Measurements from ENCODE around the gene TRPV6. TPM values are rescaled to one million over a fixed set of nuclear protein-coding genes. Genes with fewer than 3 reads are reported as not detected.

Gene TRPV6
- total RNA-seq, 2 experiments from 2014 or later, result not detected

GRCh38 chr7:142862786-142863400 is 22.7 kb downstream of the TRPV6 start:
- POLR2A ChIA-PET, result no interaction called here
- Mint-ChIP-seq H3K4me1 (ENCODE audit: low read depth) (no peaks in the 10 kb centered on the region), H3K9me3 (no peaks in the 10 kb centered on the region), H3K4me3 (no peak overlapping the region), H3K36me3 (ENCODE audit: low read depth) (no peaks in the 10 kb centered on the region), H3K27me3 (no peaks in the 10 kb centered on the region), H3K27ac (no peak overlapping the region)
- no peak for TF ChIP-seq CTCF (IDR thresholded peaks at IDR 0.05)
- CTCF ChIA-PET, result interaction anchor here (1.0 to 3.3 kb wide), 5 partner anchors 9 to 353 kb away, joined by 3 to 20 read pairs (median 6); no protein-coding TSS in a partner anchor
- intact Hi-C loops (cut with micrococcal nuclease), result no loop called here
- ATAC-seq (no peak), DNase-seq (no peak)

GRCh38 chr7:142862351-142862750 is 23.2 kb downstream of the TRPV6 start:
- H3K9me3 Mint-ChIP-seq, result no peaks in the 10 kb centered on the region
- no peaks in the 10 kb centered on the region for H3K4me1 Mint-ChIP-seq (ENCODE audit: low read depth)
- H3K27me3 Mint-ChIP-seq, result no peaks in the 10 kb centered on the region
- ATAC-seq, result no peak
- CTCF ChIA-PET, result interaction anchor here (2.6 to 2.9 kb wide), 2 partner anchors 11 to 141 kb away, joined by 6 to 20 read pairs; no protein-coding TSS in a partner anchor
- no peak for DNase-seq
- no peaks in the 10 kb centered on the region for H3K36me3 Mint-ChIP-seq (ENCODE audit: low read depth)
- no peak overlapping the region for H3K4me3 Mint-ChIP-seq
- no peak overlapping the region for H3K27ac Mint-ChIP-seq
- POLR2A ChIA-PET, result no interaction called here
- TF ChIP-seq CTCF (IDR thresholded peaks at IDR 0.05), result no peak
- intact Hi-C loops (cut with micrococcal nuclease), result no loop called here

GRCh38 chr7:142860968-142861367 is 24.6 kb downstream of the TRPV6 start:
- H3K27ac Mint-ChIP-seq, result no peak overlapping the region
- CTCF ChIA-PET, result interaction anchor here (0.7 to 2.9 kb wide), 3 partner anchors 12 to 383 kb away, joined by 3 to 20 read pairs (median 6); no protein-coding TSS in a partner anchor

GRCh38 chr7:142859829-142860228 is 25.7 kb downstream of the TRPV6 start:
- H3K27ac Mint-ChIP-seq, result no peak overlapping the region
- DNase-seq (no peak), ATAC-seq (no peak)
- ChIA-PET CTCF (interaction anchor here (0.9 to 2.9 kb wide), 4 partner anchors 13 to 559 kb away, joined by 3 to 20 read pairs (median 3); no protein-coding TSS in a partner anchor), POLR2A (no interaction called here)
- no peaks in the 10 kb centered on the region for H3K9me3 Mint-ChIP-seq
- peaks cover 3% of the 10 kb centered on the region for H3K4me1 Mint-ChIP-seq (ENCODE audit: low read depth)
- TF ChIP-seq CTCF (IDR thresholded peaks at IDR 0.05), result no peak
- no peaks in the 10 kb centered on the region for H3K36me3 Mint-ChIP-seq (ENCODE audit: low read depth)
- intact Hi-C loops (cut with micrococcal nuclease), result no loop called here
- H3K27me3 Mint-ChIP-seq, result no peaks in the 10 kb centered on the region
- no peak overlapping the region for H3K4me3 Mint-ChIP-seq

More at GRCh38 chr7:142860968-142861367, 24.6 kb downstream of the TRPV6 start:
- Mint-ChIP-seq H3K9me3 (no peaks in the 10 kb centered on the region), H3K27me3 (no peaks in the 10 kb centered on the region), H3K4me3 (no peak overlapping the region), H3K36me3 (ENCODE audit: low read depth) (no peaks in the 10 kb centered on the region), H3K4me1 (ENCODE audit: low read depth) (peaks cover 3% of the 10 kb centered on the region)
- ATAC-seq (no peak), DNase-seq (no peak)
- intact Hi-C loops (cut with micrococcal nuclease), result no loop called here
- POLR2A ChIA-PET, result interaction anchor here (0.6 kb wide), 2 partner anchors 37 to 1396 kb away, joined by 3 read pairs; no protein-coding TSS in a partner anchor
- TF ChIP-seq CTCF (IDR thresholded peaks at IDR 0.05), result no peak

GRCh38 chr7:142859411-142859810 is 26.1 kb downstream of the TRPV6 start:
- CTCF ChIA-PET, result interaction anchor here (0.9 to 2.4 kb wide), 5 partner anchors 22 to 558 kb away, joined by 3 to 11 read pairs (median 3); no protein-coding TSS in a partner anchor
- Mint-ChIP-seq H3K27ac (no peak overlapping the region), H3K36me3 (ENCODE audit: low read depth) (no peaks in the 10 kb centered on the region), H3K4me3 (no peak overlapping the region), H3K9me3 (no peaks in the 10 kb centered on the region), H3K27me3 (no peaks in the 10 kb centered on the region), H3K4me1 (ENCODE audit: low read depth) (peaks cover 3% of the 10 kb centered on the region)
- DNase-seq (no peak), ATAC-seq (no peak)
- POLR2A ChIA-PET, result no interaction called here
- intact Hi-C loops (cut with micrococcal nuclease), result no loop called here
- no peak for TF ChIP-seq CTCF (IDR thresholded peaks at IDR 0.05)
